Esophagus squamous epithelium (tissue), 5 donors: ENCODE results near the gene PHPT1. TPM values are rescaled to one million over a fixed set of nuclear protein-coding genes. Genes with fewer than 3 reads are reported as not detected.

Source experiments
- DNase-seq: peaks from one replicate; lab custom pipeline; 2025; lab: John Stamatoyannopoulos, UW
- H3K27ac ChIP-seq, 4 donors: fragments of 200-600 bp; sonication (generic); one replicate each; pipeline ENCODE4 v1.5.1; 2016 to 2019; ENCODE audit warnings: mild to moderate bottlenecking in 1 of 4
- H3K27me3 ChIP-seq, 4 donors: fragments of 200-600 bp; sonication (generic); 1 replicate in 3 of 4; 2 replicates in 1 of 4; pipeline versions ENCODE4 v1.5.1 to v1.6.0; 2017 to 2021; ENCODE audit warnings: antibody characterized with exemption in 1 of 4
- H3K36me3 ChIP-seq, 3 donors: fragments of 200-600 bp; sonication (generic); one replicate each; pipeline ENCODE4 v1.5.1; 2016 to 2019
- H3K4me1 ChIP-seq, 3 donors: fragments of 200-600 bp; sonication (generic); one replicate each; pipeline ENCODE4 v1.5.1; 2017 to 2019
- H3K4me3 ChIP-seq, 4 donors: fragments of 200-600 bp; sonication (generic); 1 replicate in 3 of 4; 2 replicates in 1 of 4; pipeline ENCODE4 v1.5.1; 2016 to 2019; ENCODE audit warnings: mild to moderate bottlenecking in 2 of 4, moderate library complexity in 1 of 4
- H3K9me3 ChIP-seq, 3 donors: fragments of 200-600 bp; sonication (generic); one replicate each; pipeline ENCODE4 v1.5.1; 2016 to 2019
- CTCF ChIP-seq, 6 experiments: fragments of 450-650 bp in 4 of 6; fragments of 200-600 bp in 2 of 6; sonication (generic) in 2 of 6; IDR thresholded peaks; one replicate each; pipeline ENCODE4 v1.5.1; 2016 to 2019; ENCODE audit warnings: antibody characterized with exemption in 6 of 6, mild to moderate bottlenecking in 4 of 6, moderate library complexity in 4 of 6
- POLR2A ChIP-seq, 4 donors: fragments of 450-650 bp; IDR thresholded peaks; one replicate each; pipeline ENCODE4 v1.6.1; 2017; ENCODE audit warnings: antibody characterized with exemption in 4 of 4, mild to moderate bottlenecking in 4 of 4, moderate library complexity in 3 of 4
- WGBS, 2 donors: methylation state at CpG; one replicate each; pipeline ENCODE4 v1.1.5; 2018; 5-methylcytosine and 5-hydroxymethylcytosine counted together
- intact Hi-C: fragments of 100-400 bp; cut with DNase I; formaldehyde crosslinking; loops from one replicate; pipeline ENCODE4 v1.15.0; 2022
- small RNA-seq, 4 donors: library from RNA; depleted of rRNA; stranded (forward); fragments of <200 nt; gene quantifications; one replicate each; pipeline ENCODE3, GENCODE V24; 2016
- total RNA-seq, 4 donors: library from RNA; depleted of rRNA; stranded (reverse); fragments of >200 nt; gene quantifications; one replicate each; pipeline ENCODE4 v1.1.0, GENCODE V29; 2016
- donor health status: DM: yes; HTN: yes; CAD: no.

The PHPT1 gene
- total RNA-seq, 4 donors from 2014 or later = 21.9 to 53.2 (median 42.2) TPM

- H3K27me3 ChIP-seq = no peaks in the 10 kb centered on the region
- peaks cover 33 to 60% (median 37%) of the 10 kb centered on the region in 3 donors for H3K4me1 ChIP-seq
- H3K27ac ChIP-seq = peak overlapping the region; percentile 8 to 93 (median 90)
- H3K4me3 ChIP-seq = no peak overlapping the region
- intact Hi-C loops = no loop called here
- H3K36me3 ChIP-seq = peaks cover 0 to 58% (median 9%) of the 10 kb centered on the region in 3 donors
- 37 to 43% methylated on average over 7 to 9 of the region's 9 CpGs for WGBS, 2 donors
- TF ChIP-seq POLR2A (IDR thresholded peaks at IDR 0.05) (no peak), CTCF (IDR thresholded peaks at IDR 0.05) (peak in 1 of 6 experiments; percentile 11)
- no peaks in the 10 kb centered on the region for H3K9me3 ChIP-seq
- DNase-seq = no peak
Measured at GRCh38 chr9:136899196-136899595, 50.0 kb downstream of the PHPT1 start.

- no peak for TF ChIP-seq CTCF (IDR thresholded peaks at IDR 0.05)
- TF ChIP-seq POLR2A (IDR thresholded peaks at IDR 0.05) = no peak
- no peak for DNase-seq
- intact Hi-C loops = no loop called here
- peak overlapping the region; percentile 89 to 93 (median 92) for H3K27ac ChIP-seq
- 81 to 84% methylated on average over 5 to 8 of the region's 10 CpGs for WGBS, 2 donors
- peak overlapping the region in 2 of 4 donors; percentile 1 to 11 for H3K4me3 ChIP-seq
- H3K36me3 ChIP-seq = peaks cover 0 to 58% (median 9%) of the 10 kb centered on the region in 3 donors
- no peaks in the 10 kb centered on the region for H3K9me3 ChIP-seq
- H3K4me1 ChIP-seq = peaks cover 33 to 60% (median 37%) of the 10 kb centered on the region in 3 donors
- H3K27me3 ChIP-seq = no peaks in the 10 kb centered on the region
Measured at GRCh38 chr9:136900556-136900955, 51.3 kb downstream of the PHPT1 start.

Small RNA genes lying within 50 kb of the gene (small RNA-seq; reads per million reads assigned to genes)
- gene AL355987.2 (0 reads per million in 4 donors), gene MIR4292 (0 reads per million in 4 donors), gene MIR4479 (0 to 0.18 (median 0.04) reads per million in 4 donors)

Other genes starting within 250 kb of the PHPT1 start
- gene EGFL7, start 186.5 kb upstream of the PHPT1 start, total RNA-seq = 10 to 100 TPM in 2 of 4 donors, 1 to 10 TPM in 2; 5.2 to 41.2 (median 21.2) TPM
- 10 to 100 TPM; 66.2 to 80.6 (median 75.8) TPM for gene AGPAT2, start 162.0 kb upstream of the PHPT1 start, total RNA-seq
- gene DIPK1B, start 136.8 kb upstream of the PHPT1 start, total RNA-seq = 1 to 10 TPM in 3 of 4 donors, under 1 TPM in 1; 0.48 to 6.3 (median 1.1) TPM
- 1 to 10 TPM in 3 of 4 donors, under 1 TPM in 1; 0.64 to 3.8 (median 2.2) TPM for gene LCN10, start 106.5 kb upstream of the PHPT1 start, total RNA-seq
- 1 to 10 TPM in 2 of 4 donors, under 1 TPM in 1, not detected in 1; 0.82 to 6.7 (median 2.5) TPM for gene LCN6, start 100.9 kb upstream of the PHPT1 start, total RNA-seq
- not detected for gene LCN8, start 91.2 kb upstream of the PHPT1 start, total RNA-seq
- gene LCN15, start 84.9 kb upstream of the PHPT1 start, total RNA-seq = not detected
- gene TMEM141, start 58.1 kb upstream of the PHPT1 start, total RNA-seq = 100 to 1,000 TPM; 109 to 129 (median 123) TPM
- 1 to 10 TPM in 1 of 4 donors, not detected in 3; 2.1 TPM for gene CCDC183, start 53.1 kb upstream of the PHPT1 start, total RNA-seq
- gene RABL6, start 41.5 kb upstream of the PHPT1 start, total RNA-seq = 10 to 100 TPM; 54.9 to 70.7 (median 61.5) TPM
- gene AJM1, start 6.9 kb upstream of the PHPT1 start, total RNA-seq = 1 to 10 TPM in 2 of 4 donors, under 1 TPM in 2; 0.32 to 2.3 (median 1.0) TPM
- gene MAMDC4, start 2.9 kb downstream of the PHPT1 start, total RNA-seq = 1 to 10 TPM; 1.8 to 2.9 (median 2.7) TPM
- gene EDF1, start 16.9 kb downstream of the PHPT1 start, total RNA-seq = 100 to 1,000 TPM; 326 to 456 (median 356) TPM
- 10 to 100 TPM in 3 of 4 donors, 1 to 10 TPM in 1; 8.0 to 20.9 (median 13.2) TPM for gene TRAF2, start 37.1 kb downstream of the PHPT1 start, total RNA-seq
- gene FBXW5, start 95.3 kb downstream of the PHPT1 start, total RNA-seq = 100 to 1,000 TPM; 146 to 210 (median 163) TPM
- gene C8G, start 95.8 kb downstream of the PHPT1 start, total RNA-seq = 1 to 10 TPM in 1 of 4 donors, not detected in 3; 1.6 TPM
- gene LCN12, start 102.9 kb downstream of the PHPT1 start, total RNA-seq = not detected
- 100 to 1,000 TPM in 1 of 4 donors, 1 to 10 TPM in 3; 1.7 to 208 (median 4.8) TPM for gene PTGDS, start 128.1 kb downstream of the PHPT1 start, total RNA-seq
- under 1 TPM in 1 of 4 donors, not detected in 3; 0.19 TPM for gene LCNL1, start 133.6 kb downstream of the PHPT1 start, total RNA-seq
- gene PAXX, start 143.0 kb downstream of the PHPT1 start, total RNA-seq = 10 to 100 TPM; 18.3 to 56.3 (median 49.6) TPM
- gene CLIC3, start 147.2 kb downstream of the PHPT1 start, total RNA-seq = 100 to 1,000 TPM in 3 of 4 donors, 10 to 100 TPM in 1; 94.8 to 442 (median 200) TPM
- gene ABCA2, start 178.8 kb downstream of the PHPT1 start, total RNA-seq = 10 to 100 TPM in 2 of 4 donors, 1 to 10 TPM in 2; 3.5 to 14.7 (median 7.6) TPM
- gene FUT7, start 182.7 kb downstream of the PHPT1 start, total RNA-seq = under 1 TPM in 3 of 4 donors, not detected in 1; 0.13 to 0.38 (median 0.21) TPM
- 10 to 100 TPM; 11.9 to 45.2 (median 20.3) TPM for gene NPDC1, start 196.8 kb downstream of the PHPT1 start, total RNA-seq
- gene ENTPD2, start 204.7 kb downstream of the PHPT1 start, total RNA-seq = 1 to 10 TPM in 2 of 4 donors, under 1 TPM in 2; 0.47 to 1.3 (median 0.86) TPM
- gene SAPCD2, start 221.1 kb downstream of the PHPT1 start, total RNA-seq = 10 to 100 TPM in 3 of 4 donors, 1 to 10 TPM in 1; 8.2 to 21.2 (median 14.7) TPM
- 1 to 10 TPM; 2.2 to 4.7 (median 3.7) TPM for gene UAP1L1, start 228.1 kb downstream of the PHPT1 start, total RNA-seq
- gene MAN1B1, start 237.6 kb downstream of the PHPT1 start, total RNA-seq = 10 to 100 TPM; 25.6 to 50.9 (median 39.4) TPM